ENCODE data around the gene CTNNA3.

Gene CTNNA3

GRCh38 chr10:65931291-65932070, 1764.5 kb downstream of the CTNNA3 start:
- H3K4me3 ChIP-seq (ENCODE audit: low read length), result no peak overlapping the region
- TF ChIP-seq CTCF (conservative IDR thresholded peaks at IDR 0.05; ENCODE audit: low read length), result no peak
- DNase-seq (ENCODE audit: low read depth), result no peak

- no peak for TF ChIP-seq CTCF (conservative IDR thresholded peaks at IDR 0.05; ENCODE audit: low read length)
- H3K4me3 ChIP-seq (ENCODE audit: low read length), result no peak overlapping the region
- no peak for DNase-seq (ENCODE audit: low read depth)
Measured at GRCh38 chr10:65911151-65911835, 1784.7 kb downstream of the CTNNA3 start.

GRCh38 chr10:65910209-65910608, 1785.8 kb downstream of the CTNNA3 start:
- no peak for TF ChIP-seq CTCF (conservative IDR thresholded peaks at IDR 0.05; ENCODE audit: low read length)
- H3K4me3 ChIP-seq (ENCODE audit: low read length), result no peak overlapping the region
- DNase-seq (ENCODE audit: low read depth), result no peak

GRCh38 chr10:65907199-65907712, 1788.7 kb downstream of the CTNNA3 start:
- H3K4me3 ChIP-seq (ENCODE audit: low read length), result no peak overlapping the region
- TF ChIP-seq CTCF (conservative IDR thresholded peaks at IDR 0.05; ENCODE audit: low read length), result no peak
- DNase-seq (ENCODE audit: low read depth), result no peak

- TF ChIP-seq CTCF (conservative IDR thresholded peaks at IDR 0.05; ENCODE audit: low read length), result no peak
- H3K4me3 ChIP-seq (ENCODE audit: low read length), result no peak overlapping the region
- DNase-seq (ENCODE audit: low read depth), result no peak
Measured at GRCh38 chr10:65903620-65904019, 1792.4 kb downstream of the CTNNA3 start.

GRCh38 chr10:65900271-65900670, 1795.7 kb downstream of the CTNNA3 start:
- no peak for TF ChIP-seq CTCF (conservative IDR thresholded peaks at IDR 0.05; ENCODE audit: low read length)

GRCh38 chr10:65898055-65898454, 1797.9 kb downstream of the CTNNA3 start:
- no peak for DNase-seq (ENCODE audit: low read depth)
- H3K4me3 ChIP-seq (ENCODE audit: low read length), result no peak overlapping the region
- no peak for TF ChIP-seq CTCF (conservative IDR thresholded peaks at IDR 0.05; ENCODE audit: low read length)

More at GRCh38 chr10:65900271-65900670, 1795.7 kb downstream of the CTNNA3 start:
- DNase-seq (ENCODE audit: low read depth), result no peak
- H3K4me3 ChIP-seq (ENCODE audit: low read length), result no peak overlapping the region
